ENCODE results near the gene ZNF2.

- TF ChIP-seq POLR2AphosphoS5 (IDR thresholded peaks at IDR 0.05; ENCODE audit: low read depth, low read length) (no peak), TCF7L2 (IDR thresholded peaks at IDR 0.05; ENCODE audit: low read depth, low read length) (no peak)
- TF ChIP-seq, protein P1, sequence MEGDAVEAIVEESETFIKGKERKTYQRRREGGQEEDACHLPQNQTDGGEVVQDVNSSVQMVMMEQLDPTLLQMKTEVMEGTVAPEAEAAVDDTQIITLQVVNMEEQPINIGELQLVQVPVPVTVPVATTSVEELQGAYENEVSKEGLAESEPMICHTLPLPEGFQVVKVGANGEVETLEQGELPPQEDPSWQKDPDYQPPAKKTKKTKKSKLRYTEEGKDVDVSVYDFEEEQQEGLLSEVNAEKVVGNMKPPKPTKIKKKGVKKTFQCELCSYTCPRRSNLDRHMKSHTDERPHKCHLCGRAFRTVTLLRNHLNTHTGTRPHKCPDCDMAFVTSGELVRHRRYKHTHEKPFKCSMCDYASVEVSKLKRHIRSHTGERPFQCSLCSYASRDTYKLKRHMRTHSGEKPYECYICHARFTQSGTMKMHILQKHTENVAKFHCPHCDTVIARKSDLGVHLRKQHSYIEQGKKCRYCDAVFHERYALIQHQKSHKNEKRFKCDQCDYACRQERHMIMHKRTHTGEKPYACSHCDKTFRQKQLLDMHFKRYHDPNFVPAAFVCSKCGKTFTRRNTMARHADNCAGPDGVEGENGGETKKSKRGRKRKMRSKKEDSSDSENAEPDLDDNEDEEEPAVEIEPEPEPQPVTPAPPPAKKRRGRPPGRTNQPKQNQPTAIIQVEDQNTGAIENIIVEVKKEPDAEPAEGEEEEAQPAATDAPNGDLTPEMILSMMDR (IDR thresholded peaks at IDR 0.05): no peak
- TF ChIP-seq, protein P2, sequence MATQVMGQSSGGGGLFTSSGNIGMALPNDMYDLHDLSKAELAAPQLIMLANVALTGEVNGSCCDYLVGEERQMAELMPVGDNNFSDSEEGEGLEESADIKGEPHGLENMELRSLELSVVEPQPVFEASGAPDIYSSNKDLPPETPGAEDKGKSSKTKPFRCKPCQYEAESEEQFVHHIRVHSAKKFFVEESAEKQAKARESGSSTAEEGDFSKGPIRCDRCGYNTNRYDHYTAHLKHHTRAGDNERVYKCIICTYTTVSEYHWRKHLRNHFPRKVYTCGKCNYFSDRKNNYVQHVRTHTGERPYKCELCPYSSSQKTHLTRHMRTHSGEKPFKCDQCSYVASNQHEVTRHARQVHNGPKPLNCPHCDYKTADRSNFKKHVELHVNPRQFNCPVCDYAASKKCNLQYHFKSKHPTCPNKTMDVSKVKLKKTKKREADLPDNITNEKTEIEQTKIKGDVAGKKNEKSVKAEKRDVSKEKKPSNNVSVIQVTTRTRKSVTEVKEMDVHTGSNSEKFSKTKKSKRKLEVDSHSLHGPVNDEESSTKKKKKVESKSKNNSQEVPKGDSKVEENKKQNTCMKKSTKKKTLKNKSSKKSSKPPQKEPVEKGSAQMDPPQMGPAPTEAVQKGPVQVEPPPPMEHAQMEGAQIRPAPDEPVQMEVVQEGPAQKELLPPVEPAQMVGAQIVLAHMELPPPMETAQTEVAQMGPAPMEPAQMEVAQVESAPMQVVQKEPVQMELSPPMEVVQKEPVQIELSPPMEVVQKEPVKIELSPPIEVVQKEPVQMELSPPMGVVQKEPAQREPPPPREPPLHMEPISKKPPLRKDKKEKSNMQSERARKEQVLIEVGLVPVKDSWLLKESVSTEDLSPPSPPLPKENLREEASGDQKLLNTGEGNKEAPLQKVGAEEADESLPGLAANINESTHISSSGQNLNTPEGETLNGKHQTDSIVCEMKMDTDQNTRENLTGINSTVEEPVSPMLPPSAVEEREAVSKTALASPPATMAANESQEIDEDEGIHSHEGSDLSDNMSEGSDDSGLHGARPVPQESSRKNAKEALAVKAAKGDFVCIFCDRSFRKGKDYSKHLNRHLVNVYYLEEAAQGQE (IDR thresholded peaks at IDR 0.05; ENCODE audit: insufficient read depth in 1 of 2, low read depth in 2 of 2, low read length in 1 of 2): no peak
Observed at GRCh38 chr2:95143838-95144237, 21.8 kb upstream of the ZNF2 start.
